Measurements from ENCODE around the gene HSPB6.
"Not testable (repeated sequence)": the region's sequence is repeated elsewhere in the genome, so short reads cannot be mapped to it uniquely, and the experiment has no call there.

The HSPB6 gene

GRCh38 chr19:35801828-35802227 is 45.0 kb upstream of the HSPB6 start:
- TF ChIP-seq GABPA (IDR thresholded peaks at IDR 0.05; ENCODE audit: low read depth) (no peak), REST (IDR thresholded peaks at IDR 0.05; ENCODE audit: insufficient replicate concordance, low read depth) (no peak), POLR2AphosphoS5 (IDR thresholded peaks at IDR 0.05; ENCODE audit: low read depth) (no peak), SPI1 (IDR thresholded peaks at IDR 0.05; ENCODE audit: borderline replicate concordance, low read depth) (no peak)
- TF ChIP-seq, protein P1, sequence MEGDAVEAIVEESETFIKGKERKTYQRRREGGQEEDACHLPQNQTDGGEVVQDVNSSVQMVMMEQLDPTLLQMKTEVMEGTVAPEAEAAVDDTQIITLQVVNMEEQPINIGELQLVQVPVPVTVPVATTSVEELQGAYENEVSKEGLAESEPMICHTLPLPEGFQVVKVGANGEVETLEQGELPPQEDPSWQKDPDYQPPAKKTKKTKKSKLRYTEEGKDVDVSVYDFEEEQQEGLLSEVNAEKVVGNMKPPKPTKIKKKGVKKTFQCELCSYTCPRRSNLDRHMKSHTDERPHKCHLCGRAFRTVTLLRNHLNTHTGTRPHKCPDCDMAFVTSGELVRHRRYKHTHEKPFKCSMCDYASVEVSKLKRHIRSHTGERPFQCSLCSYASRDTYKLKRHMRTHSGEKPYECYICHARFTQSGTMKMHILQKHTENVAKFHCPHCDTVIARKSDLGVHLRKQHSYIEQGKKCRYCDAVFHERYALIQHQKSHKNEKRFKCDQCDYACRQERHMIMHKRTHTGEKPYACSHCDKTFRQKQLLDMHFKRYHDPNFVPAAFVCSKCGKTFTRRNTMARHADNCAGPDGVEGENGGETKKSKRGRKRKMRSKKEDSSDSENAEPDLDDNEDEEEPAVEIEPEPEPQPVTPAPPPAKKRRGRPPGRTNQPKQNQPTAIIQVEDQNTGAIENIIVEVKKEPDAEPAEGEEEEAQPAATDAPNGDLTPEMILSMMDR (IDR thresholded peaks at IDR 0.05; ENCODE audit: insufficient read depth, low read length) = no peak
- DNase-seq (ENCODE audit: low read depth in 1 of 2, low spot score in 1 of 2) = no peak
- Histone ChIP-seq H3K27ac (replicated peaks) (no peak overlapping the region), H3K4me3 (replicated peaks; ENCODE audit: insufficient read depth, low read length) (no peak overlapping the region), H3K27me3 (ENCODE audit: insufficient read depth, poor library complexity, severe bottlenecking) (peaks cover 4% of the 10 kb centered on the region)

DNA sequence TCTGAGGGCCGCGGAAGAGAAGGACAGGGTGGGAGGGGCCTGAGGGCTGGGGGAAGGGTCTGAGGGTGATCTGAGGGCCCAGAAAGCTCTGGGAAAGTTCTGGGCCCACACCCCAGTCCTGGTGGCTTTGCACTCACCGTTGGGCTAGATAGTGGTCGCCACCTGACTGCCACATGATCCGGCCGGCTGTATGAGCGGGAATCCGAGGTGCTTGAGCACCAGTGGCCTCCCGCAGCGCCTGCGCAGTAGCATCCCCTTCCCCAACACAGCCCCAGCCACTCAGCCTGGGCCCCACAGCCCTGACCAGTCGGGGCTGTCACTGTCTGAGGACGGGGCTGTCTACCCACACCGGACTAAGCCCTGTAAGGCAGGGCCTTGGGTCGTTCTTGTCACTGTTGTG is 40.8 kb upstream of the HSPB6 start:
- Histone ChIP-seq H3K27ac (replicated peaks) (no peak overlapping the region), H3K27me3 (ENCODE audit: insufficient read depth, poor library complexity, severe bottlenecking) (peaks cover 8% of the 10 kb centered on the region), H3K4me3 (replicated peaks; ENCODE audit: insufficient read depth, low read length) (no peak overlapping the region)
- DNase-seq (ENCODE audit: low read depth in 1 of 2, low spot score in 1 of 2) = no peak
- TF ChIP-seq REST (IDR thresholded peaks at IDR 0.05; ENCODE audit: insufficient replicate concordance, low read depth) = no peak
- TF ChIP-seq, protein P1 (IDR thresholded peaks at IDR 0.05; ENCODE audit: insufficient read depth, low read length) = no peak
- no peak for TF ChIP-seq SPI1 (IDR thresholded peaks at IDR 0.05; ENCODE audit: borderline replicate concordance, low read depth)
- no peak for TF ChIP-seq POLR2AphosphoS5 (IDR thresholded peaks at IDR 0.05; ENCODE audit: low read depth)
- no peak for TF ChIP-seq GABPA (IDR thresholded peaks at IDR 0.05; ENCODE audit: low read depth)

DNA sequence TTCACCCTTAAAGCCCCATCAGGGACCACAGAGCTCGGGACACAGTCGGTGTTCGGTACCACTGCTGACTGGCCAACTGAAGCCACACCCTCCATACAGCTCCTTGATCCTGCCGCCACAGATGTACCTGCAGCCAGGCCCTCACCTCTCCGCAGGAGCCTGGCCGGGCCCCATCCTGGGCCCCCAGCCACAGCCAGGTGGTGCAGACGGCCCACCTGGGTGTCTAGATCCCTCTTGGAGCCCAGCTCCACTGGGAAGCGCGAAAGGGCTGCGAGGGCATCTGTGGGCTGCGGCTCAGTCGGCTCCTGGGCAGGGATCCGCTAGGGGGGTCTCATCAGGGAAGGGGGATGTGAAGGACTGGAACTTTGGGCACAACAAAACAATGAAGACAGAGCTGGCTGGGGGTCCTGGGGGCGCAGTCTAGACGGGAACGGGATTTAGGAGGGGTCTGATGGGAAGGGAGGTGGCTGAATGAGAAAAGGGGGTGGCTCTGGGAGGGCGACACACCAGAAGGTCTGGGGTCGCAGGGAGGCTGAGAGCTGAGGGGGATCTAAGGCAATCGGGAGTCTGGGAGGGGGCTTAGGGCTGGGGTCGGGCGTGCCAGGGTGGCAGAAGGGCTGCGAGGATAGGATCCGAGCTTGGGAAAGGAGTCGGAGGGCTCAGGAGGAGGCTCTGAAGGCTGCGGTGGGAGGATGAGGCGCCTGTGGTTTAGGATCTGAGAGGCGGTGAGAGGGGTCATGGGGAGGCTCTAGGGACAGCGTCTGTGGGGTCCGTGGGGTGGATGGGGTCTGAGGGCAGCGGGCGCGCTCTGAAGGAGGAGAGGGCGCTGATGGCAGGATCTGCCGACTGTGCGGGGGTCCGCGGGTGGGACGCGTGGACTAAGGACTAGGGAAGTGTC is 40.1 kb upstream of the HSPB6 start:
- Histone ChIP-seq H3K4me3 (replicated peaks; ENCODE audit: insufficient read depth, low read length) (no peak overlapping the region), H3K27me3 (ENCODE audit: insufficient read depth, poor library complexity, severe bottlenecking) (peaks cover 8% of the 10 kb centered on the region), H3K27ac (replicated peaks) (no peak overlapping the region)
- no peak for DNase-seq (ENCODE audit: low read depth in 1 of 2, low spot score in 1 of 2)
- TF ChIP-seq, protein P1 (IDR thresholded peaks at IDR 0.05; ENCODE audit: insufficient read depth, low read length) = no peak
- TF ChIP-seq SPI1 (IDR thresholded peaks at IDR 0.05; ENCODE audit: borderline replicate concordance, low read depth) = no peak
- TF ChIP-seq GABPA (IDR thresholded peaks at IDR 0.05; ENCODE audit: low read depth) = no peak
- TF ChIP-seq REST (IDR thresholded peaks at IDR 0.05; ENCODE audit: insufficient replicate concordance, low read depth) = no peak
- TF ChIP-seq POLR2AphosphoS5 (IDR thresholded peaks at IDR 0.05; ENCODE audit: low read depth) = no peak

DNA sequence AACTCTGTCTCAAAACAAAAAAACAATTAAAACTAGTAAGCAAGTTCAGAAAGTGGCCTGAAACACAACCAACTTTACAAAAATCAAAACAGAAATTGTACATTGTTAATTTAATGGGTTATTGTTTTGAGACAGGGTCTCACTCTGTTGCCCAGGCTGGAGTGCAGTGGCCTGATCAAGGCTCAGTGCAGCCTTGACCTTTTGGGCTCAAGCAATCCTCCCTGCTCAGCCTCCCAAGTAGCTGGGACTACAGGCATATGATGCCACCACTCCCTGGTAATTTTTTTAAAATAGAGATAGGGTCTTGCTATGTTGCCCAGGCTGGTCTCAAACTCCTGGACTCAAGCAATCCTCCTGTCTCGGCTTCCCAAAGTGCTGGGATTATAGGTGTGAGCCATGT is 38.7 kb upstream of the HSPB6 start:
- not testable (repeated sequence) for H3K27me3 ChIP-seq (ENCODE audit: insufficient read depth, poor library complexity, severe bottlenecking); H3K4me3 ChIP-seq (replicated peaks; ENCODE audit: insufficient read depth, low read length); H3K27ac ChIP-seq (replicated peaks); DNase-seq (ENCODE audit: low read depth in 1 of 2, low spot score in 1 of 2)

All from HL-60 (cell line).